Stimulated activated naive CD8-positive, alpha-beta T cell treated with anti-CD3 and anti-CD28 coated beads, Interleukin-15, Interleukin-2, amounts not matched to agents 100 U/mL and 50 U/mL, for 24 hours (primary cell): Measurements from ENCODE around the gene RUNX2.
A peak's percentile ranks its signal among the peaks of the same experiment; 100 is the strongest.
"Not testable (repeated sequence)": the region's sequence is repeated elsewhere in the genome, so short reads cannot be mapped to it uniquely, and the experiment has no call there.

ENCODE experiments used
- ATAC-seq: fragments of 150-1000 bp; cut with Tn5 transposase; one replicate; pipeline ENCODE4 v1.10.0; 2021
- DNase-seq: peaks from one replicate; pipeline ENCODE4 v3.0.0; 2021

Gene RUNX2

GRCh38 chr6:45327956-45328522 is at the start of gene RUNX2:
Gene RUNX2, plus strand, starts transcription at chr6:45328330. Its CDS starts 397 bp downstream, at chr6:45328727.
- ATAC-seq: peak; percentile 81
- DNase-seq: peak; percentile 12

- ATAC-seq: no peak
- no peak for DNase-seq
Measured at GRCh38 chr6:45278367-45278766, 49.8 kb upstream of the RUNX2 start.

DNA sequence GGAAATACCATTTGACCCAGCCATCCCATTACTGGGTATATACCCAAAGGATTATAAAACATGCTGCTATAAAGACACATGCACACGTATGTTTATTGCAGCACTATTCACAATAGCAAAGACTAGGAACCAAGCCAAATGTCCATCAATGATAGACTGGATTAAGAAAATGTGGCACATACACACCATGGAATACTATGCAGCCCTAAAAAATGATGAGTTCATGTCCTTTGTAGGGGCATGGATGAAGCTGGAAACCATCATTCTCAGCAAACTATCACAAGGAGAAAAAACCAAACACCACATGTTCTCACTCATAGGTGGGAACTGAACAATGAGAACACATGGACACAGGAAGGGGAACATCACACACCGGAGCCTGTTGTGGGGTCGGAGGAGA is 41.4 kb upstream of the RUNX2 start:
- not testable (repeated sequence) for ATAC-seq, DNase-seq

- no peak for ATAC-seq
Measured at GRCh38 chr6:45289751-45290514, 38.2 kb upstream of the RUNX2 start.

GRCh38 chr6:45293306-45293705 is 34.8 kb upstream of the RUNX2 start:
- ATAC-seq: no peak
- no peak for DNase-seq

More at GRCh38 chr6:45289751-45290514, 38.2 kb upstream of the RUNX2 start:
- no peak for DNase-seq

- DNase-seq: not testable (repeated sequence)
Measured at GRCh38 chr6:45294065-45294701, 33.9 kb upstream of the RUNX2 start.

DNA sequence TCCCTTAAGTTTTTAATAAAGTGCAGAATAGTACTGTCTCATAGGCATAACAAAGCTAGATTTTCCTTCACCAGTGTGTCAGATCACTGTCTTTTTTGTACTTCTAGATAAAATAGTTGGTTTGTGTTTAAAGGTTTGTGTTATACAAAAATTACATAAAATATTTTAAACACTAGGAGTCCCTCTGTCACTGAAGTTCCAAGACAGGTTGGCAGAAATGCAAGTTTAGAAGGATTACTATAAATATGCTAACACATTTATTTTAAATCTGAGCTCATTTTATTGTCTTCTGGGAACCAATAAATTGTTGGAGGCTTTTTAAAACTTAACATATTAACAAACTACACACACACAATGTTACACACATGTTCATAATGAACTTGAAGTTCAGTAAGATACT is 30.8 kb upstream of the RUNX2 start:
- DNase-seq: no peak
- ATAC-seq: no peak

More at GRCh38 chr6:45294065-45294701, 33.9 kb upstream of the RUNX2 start:
- ATAC-seq: not testable (repeated sequence)

DNA sequence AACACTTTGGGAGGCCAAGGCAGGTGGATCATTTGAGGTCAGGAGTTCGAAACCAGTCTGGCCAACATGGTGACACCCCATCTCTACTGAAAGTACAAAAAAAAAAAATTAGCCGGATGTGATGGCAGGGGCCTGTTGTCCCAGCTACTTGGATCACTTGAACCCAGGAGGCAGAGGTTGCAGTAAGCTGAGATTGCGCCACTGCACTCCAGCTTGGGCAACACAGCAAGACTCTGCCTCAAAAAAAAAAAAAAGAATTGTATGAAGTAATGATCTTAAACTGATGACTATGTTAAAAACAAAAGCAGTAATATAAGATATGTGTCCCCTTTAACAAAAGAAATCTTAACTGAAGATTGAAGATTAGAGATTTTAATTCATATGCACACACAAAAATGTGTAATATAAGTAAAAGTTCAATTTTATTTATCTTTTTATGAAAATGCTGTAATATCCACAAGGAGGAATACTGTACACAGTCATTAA is 29.0 kb upstream of the RUNX2 start:
- ATAC-seq: no peak
- no peak for DNase-seq

- DNase-seq: no peak
- ATAC-seq: no peak
Measured at GRCh38 chr6:45300736-45301135, 27.4 kb upstream of the RUNX2 start.

GRCh38 chr6:45301348-45302142 is 26.6 kb upstream of the RUNX2 start:
- no peak for DNase-seq
- ATAC-seq: no peak

DNA sequence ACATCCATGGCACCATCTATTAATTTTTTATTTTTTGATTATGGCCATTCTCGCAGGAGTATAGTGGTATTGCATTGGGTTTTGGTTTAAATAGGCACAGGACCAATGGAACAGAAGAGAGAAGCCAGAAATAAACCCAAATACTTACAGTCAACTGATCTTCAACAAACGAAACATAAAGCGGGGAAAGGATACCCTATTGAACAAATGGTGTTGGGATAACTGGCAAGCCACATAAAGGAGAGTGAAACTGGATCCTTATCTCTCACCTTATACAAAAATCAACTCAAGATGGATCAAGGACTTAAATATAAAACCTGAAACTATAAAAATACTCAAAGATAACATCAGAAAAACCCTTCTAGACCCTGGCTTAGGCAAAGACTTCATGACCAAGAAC is 25.3 kb upstream of the RUNX2 start:
- ATAC-seq (no peak), DNase-seq (no peak)

- ATAC-seq (no peak), DNase-seq (no peak)
Measured at GRCh38 chr6:45305546-45305945, 22.6 kb upstream of the RUNX2 start.

GRCh38 chr6:45310118-45310788 is 17.9 kb upstream of the RUNX2 start:
- DNase-seq: peak; percentile 8

DNA sequence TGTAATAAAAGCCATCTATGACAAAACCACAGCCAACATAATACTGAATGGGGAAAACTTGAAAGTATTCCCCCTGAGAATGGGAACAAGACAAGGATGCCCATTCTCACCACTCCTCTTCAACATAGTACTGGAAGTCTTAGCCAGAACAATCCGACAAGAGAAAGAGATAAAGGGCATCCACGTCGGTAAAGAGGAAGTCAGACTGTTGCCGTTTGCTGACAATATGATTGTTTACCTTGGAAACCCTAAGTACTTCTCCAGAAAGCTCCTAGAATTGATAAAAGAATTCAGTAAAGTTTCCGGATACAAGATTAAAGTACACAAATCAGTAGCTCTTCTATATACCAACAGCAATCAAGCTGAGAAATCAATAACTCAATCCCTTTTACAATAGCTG is 14.0 kb upstream of the RUNX2 start:
- no peak for DNase-seq

More at GRCh38 chr6:45310118-45310788, 17.9 kb upstream of the RUNX2 start:
- no peak for ATAC-seq

DNA sequence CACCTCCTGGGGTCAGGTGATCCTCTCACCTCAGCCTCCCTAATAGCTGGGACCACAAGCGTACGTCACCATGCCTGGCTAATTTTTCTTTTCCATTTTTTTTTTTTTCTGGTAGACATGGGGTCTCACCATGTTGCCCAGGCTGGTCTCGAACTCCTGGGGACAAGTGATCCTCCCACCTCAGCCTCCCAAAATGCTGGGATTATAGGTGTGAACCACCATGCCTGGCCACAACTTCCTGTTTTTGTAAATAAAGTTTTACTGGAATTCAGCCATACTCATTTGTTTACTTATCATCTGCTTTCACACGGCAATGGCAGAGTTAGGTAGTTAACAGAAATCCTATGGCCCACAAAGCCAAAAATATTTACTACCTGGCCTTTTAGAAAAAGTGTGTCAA is 7.8 kb upstream of the RUNX2 start:
- ATAC-seq (no peak), DNase-seq (no peak)

More for the DNA sequence above, 14.0 kb upstream of the RUNX2 start:
- no peak for ATAC-seq

DNA sequence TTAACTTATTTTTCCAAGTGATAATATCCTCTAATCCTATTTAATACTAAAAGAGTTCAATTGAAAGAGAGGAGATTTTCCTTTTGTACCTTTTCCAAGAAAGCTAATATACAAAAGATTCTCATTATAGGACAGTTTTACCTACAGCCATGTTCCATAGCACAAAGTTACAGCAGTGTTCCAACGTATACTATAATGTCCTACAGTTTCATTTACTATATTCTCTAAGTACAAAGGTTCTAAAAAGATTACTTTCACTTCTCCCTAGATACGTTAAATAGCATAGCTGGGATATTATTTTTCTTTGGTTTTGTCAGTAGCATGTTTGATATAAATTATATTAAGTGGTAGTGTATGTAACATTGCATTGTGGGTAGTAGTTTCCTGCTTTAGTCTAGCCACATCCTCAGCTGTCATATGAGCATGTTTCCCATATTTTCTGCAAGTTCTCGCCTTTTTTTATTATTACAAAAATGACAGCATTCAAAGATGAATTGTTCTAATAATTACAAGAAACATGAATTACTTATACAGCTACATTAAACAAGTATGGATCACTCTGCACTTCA is 4.4 kb upstream of the RUNX2 start:
- ATAC-seq (no peak), DNase-seq (no peak)

GRCh38 chr6:45326698-45327417 is 1.3 kb upstream of the RUNX2 start:
- DNase-seq (no peak), ATAC-seq (no peak)

- ATAC-seq (no peak), DNase-seq (no peak)
Measured at GRCh38 chr6:45328523-45328922, 393 bp downstream of the RUNX2 start.

DNA sequence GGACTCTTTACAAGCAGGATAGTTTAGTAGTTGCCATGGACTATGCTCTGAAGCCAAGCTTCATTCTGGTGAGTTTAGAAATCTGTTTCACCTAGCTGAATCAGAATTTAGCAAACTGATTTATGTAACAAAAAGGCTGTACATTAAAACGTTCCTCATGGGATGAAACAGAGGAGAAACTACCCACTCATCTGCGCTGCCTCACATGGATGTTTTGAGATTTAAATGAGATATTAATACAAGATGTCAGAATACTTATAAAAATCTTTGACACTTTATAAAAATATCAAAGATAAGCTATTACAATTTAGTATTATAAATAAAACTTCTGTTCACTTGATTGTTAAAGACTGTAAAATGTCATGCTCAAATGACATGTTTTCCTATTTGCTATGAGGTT is 16.8 kb downstream of the RUNX2 start:
- ATAC-seq (no peak), DNase-seq (no peak)

DNA sequence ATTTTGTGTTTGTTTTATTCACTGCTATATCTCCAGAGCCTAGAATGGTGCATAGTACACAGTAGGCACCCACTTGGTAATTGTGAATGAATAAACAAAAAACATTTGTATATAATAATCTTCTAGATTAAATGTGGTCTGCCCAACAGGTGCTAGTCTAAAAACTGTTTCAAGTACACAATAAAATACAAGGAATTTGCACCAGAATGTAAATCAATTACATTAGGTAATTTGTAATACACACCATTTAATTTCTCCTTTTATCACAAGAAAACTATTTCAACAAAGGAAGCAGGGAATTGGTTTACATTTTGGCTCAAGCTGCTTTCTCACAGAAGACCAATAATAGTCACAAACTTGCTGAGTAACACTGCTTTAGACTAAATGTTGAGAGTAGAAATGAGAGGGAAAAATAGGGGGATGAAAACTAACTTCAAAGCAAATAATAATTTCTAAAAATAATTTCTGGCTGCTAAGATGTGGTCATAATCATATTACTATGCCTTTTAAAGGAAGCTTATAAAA is 22.1 kb downstream of the RUNX2 start:
- DNase-seq (no peak), ATAC-seq (no peak)
